CD4-positive, alpha-beta T cell treated with Interferon alpha-2 for 1 hour (primary cell): ENCODE data around the gene GNAL.

Experiments used
- DNase-seq, 2 donors: peaks; one replicate each; pipeline ENCODE4 v3.0.0-alpha.2; 2020 to 2022

The GNAL gene

GRCh38 chr18:11923450-11923849, 234.4 kb downstream of the GNAL start:
- no peak for DNase-seq

DNA sequence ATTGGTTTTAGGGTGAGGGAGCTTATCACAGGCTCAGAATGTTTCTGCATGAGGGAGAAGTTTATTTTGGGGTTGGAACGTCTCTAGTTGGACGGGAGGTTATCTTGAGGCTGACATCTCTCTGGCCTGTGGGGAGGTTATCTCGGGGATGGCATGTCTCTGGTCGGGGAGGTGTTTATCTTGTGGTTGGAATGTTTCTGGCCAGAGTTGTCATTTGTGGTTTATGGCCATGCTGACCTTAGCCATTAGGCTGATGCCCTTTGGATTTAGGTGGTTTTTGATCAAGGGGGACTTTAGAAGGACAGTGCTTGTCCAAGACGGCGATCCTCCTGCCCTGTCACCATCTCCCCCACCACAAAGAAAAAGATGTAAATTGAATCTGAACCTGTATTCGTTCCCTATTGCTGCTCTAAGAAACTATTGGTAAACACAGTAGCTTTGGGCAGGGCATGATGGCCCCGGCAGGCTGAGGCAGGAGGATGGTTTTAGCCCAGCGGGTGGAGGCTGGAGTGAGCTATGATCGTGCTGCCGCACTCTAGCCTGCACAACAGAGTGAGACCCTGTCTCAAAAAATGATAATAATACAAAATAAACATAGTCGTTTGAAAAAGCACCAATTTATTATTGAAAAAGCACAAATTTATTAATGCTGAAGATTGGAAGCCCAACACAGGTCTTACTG, 236.9 kb downstream of the GNAL start:
- DNase-seq = no peak

- DNase-seq = no peak
These were observed 238.4 kb downstream of the GNAL start for GRCh38 chr18:11927497-11927896.

DNA sequence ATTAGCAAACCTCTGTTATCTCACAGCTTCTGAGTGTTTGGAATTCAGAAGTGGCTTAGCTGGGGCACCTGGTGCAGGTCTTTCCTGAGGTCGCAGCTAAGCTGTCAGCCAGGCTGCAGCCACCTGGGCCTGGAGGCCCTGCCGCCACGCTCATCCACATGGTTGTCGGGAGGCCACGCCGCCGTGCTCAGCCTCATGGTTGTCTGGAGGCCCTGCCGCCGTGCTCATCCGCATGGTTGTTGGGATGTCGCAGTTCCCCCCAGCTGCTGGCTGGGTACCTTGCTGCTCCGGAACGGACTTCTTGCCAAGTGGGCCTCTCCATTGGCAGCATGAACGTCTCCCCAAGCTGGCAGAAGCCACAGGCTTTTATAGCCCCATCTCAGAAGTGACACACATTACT, 243.3 kb downstream of the GNAL start:
- DNase-seq = no peak
